ENCODE measurements around the gene LSMEM2. TPM values are rescaled to one million over a fixed set of nuclear protein-coding genes. Genes with fewer than 3 reads are reported as not detected.

LSMEM2 gene
- total and polyA plus RNA-seq, 2 of the 8 experiments (the other 6 are each of a cell fraction or from before 2014, with no cell fraction given), result 0.58 to 0.68 TPM

DNA sequence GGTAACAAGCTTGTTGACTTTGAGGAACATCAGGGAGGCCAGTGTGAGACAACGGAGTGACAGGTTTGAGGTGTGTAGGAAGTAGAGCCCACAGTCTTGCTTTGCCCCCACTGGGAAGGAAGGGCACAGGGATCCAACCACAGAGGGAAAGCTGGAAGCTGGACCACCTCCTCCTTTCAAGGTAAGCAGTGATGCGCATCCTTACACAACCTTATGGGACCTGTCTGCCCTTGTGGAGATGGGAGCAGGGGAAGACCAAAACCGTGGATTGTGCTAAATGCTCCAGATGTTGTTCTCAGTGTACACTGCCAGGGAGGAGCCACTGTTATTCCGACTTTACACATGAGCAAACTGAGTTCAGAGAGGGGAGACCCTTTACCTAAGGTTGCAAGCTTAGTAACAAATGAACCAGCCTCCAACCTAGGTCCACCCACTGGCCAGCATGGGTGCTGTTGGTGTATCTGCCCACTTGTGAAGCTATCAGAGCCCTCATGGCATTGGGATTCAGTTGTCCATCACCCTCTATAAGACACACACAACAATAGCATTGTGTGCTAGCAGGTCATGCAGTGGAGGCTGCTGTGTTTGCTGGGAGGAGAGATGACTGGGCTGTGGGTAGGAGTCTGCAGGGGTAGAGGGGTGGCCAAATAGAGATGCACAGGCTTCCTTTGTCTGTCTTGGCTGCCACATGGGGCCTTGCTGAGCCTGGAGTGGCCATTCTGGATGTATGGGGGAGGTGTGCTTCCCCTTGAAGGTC, 586 bp upstream of the LSMEM2 start:
- Histone ChIP-seq H4K91ac (replicated peaks; ENCODE audit: insufficient read length, low read length) (no peak overlapping the region), H3K27ac (ENCODE audit: low read depth, low read length) (no peak overlapping the region), H3K4me3 (ENCODE audit: extremely low read depth in 1 of 4, insufficient read depth in 2 of 4, low read depth in 3 of 4, low read length in 4 of 4) (no peak overlapping the region), H3K79me1 (ENCODE audit: low read depth, low read length) (no peaks in the 10 kb centered on the region), H3K23me2 (ENCODE audit: low read depth, low read length) (peaks cover 2% of the 10 kb centered on the region; the same call in 1 of the 2 replicates), H2BK120ac (replicated peaks; ENCODE audit: low read depth, low read length) (no peak overlapping the region), H2AK5ac (ENCODE audit: low read depth, low read length) (no peak overlapping the region), H4K8ac (ENCODE audit: extremely low read depth, insufficient read depth, low read length) (no peak overlapping the region), H4K20me1 (replicated peaks in 1 of 2; ENCODE audit: control insufficient read depth in 1 of 2, insufficient read depth in 2 of 2, low read length in 2 of 2) (no peaks in the 10 kb centered on the region), H2BK12ac (ENCODE audit: low read depth, low read length) (no peak overlapping the region), H3K14ac (ENCODE audit: insufficient read length) (no peak overlapping the region), H4K5ac (ENCODE audit: insufficient read length, low read depth, low read length) (no peak overlapping the region), H2BK5ac (ENCODE audit: low read depth, low read length) (no peak overlapping the region), H3K4ac (replicated peaks; ENCODE audit: insufficient read length, low read depth, low read length) (no peak overlapping the region), H2AFZ (ENCODE audit: low read length) (no peak overlapping the region), H3K36me3 (ENCODE audit: control insufficient read depth in 2 of 4, insufficient read depth in 4 of 4, low read length in 3 of 4) (no peaks in the 10 kb centered on the region), H3K9me3 (ENCODE audit: insufficient read depth in 2 of 2, low read depth in 1 of 2, low read length in 1 of 2) (no peaks in the 10 kb centered on the region; a peak in 1 of 4 replicates), H3K27me3 (replicated peaks in 1 of 4; ENCODE audit: control insufficient read depth in 3 of 4, extremely low read depth in 1 of 4, insufficient read depth in 3 of 4, low read length in 3 of 4) (peaks cover 26 to 46% (median 39%) of the 10 kb centered on the region in 4 experiments), H3K79me2 (ENCODE audit: control insufficient read depth in 1 of 2, insufficient read depth in 2 of 2, low read length in 2 of 2) (no peaks in the 10 kb centered on the region), H3K18ac (ENCODE audit: extremely low read depth, low read length) (no peak overlapping the region), H2BK15ac (ENCODE audit: low read length) (no peak overlapping the region), H3K56ac (replicated peaks; ENCODE audit: insufficient read length, low read depth, low read length) (no peak overlapping the region), H3K4me1 (replicated peaks in 1 of 4; ENCODE audit: control insufficient read depth in 3 of 4, insufficient read depth in 4 of 4, low read length in 3 of 4) (peaks cover 0 to 12% (median 7%) of the 10 kb centered on the region in 4 experiments; a peak in 5 of 7 replicates), H3K9ac (replicated peaks in 1 of 4; ENCODE audit: extremely low read depth in 1 of 4, low read depth in 3 of 4, low read length in 3 of 4) (peak overlapping the region in 1 of 4 experiments; percentile 19; a peak in 1 of 7 replicates), H2BK20ac (ENCODE audit: low read length) (no peak overlapping the region), H3K23ac (ENCODE audit: insufficient read length) (no peak overlapping the region), H3K4me2 (ENCODE audit: insufficient read depth in 1 of 2, low read depth in 2 of 2, low read length in 2 of 2) (no peak overlapping the region)
- ChIA-PET POLR2A (ENCODE audit: partially characterized antibody) (interaction anchor here (0.9 to 9.6 kb wide), 5 partner anchors 11 to 59 kb away, joined by 3 to 122 read pairs (median 11); partner anchors contain the start of genes GNAI2, HYAL2 and IFRD2), CTCF (ENCODE audit: partially characterized antibody) (interaction anchor here (0.6 to 53.5 kb wide), 9 partner anchors 15 to 57 kb away, joined by 3 to 2149 read pairs (median 7); partner anchors contain the start of genes GNAI2, HYAL2, HYAL3 and IFRD2)
- FAIRE-seq, result no peak
- 97% methylated on average over 4 of the region's 4 CpGs; no CpG with 5 or more reads in 1 of the 2 experiments for WGBS, 2 experiments (ENCODE audit: extremely low coverage in 1 of 2, insufficient coverage in 1 of 2, insufficient read length in 1 of 2, insufficient replicate concordance in 2 of 2, low coverage in 1 of 2, low lambda C conversion rate in 2 of 2, missing lambda C conversion rate in 1 of 2)
- DNase-seq (ENCODE audit: low read depth in 1 of 2, low spot score in 2 of 2), result no peak
- TF ChIP-seq EZH2 (IDR thresholded peaks at IDR 0.05; ENCODE audit: low read depth, low read length, severe bottlenecking), result no peak
